KMS-11 (cell line): ENCODE data around the gene PLCH1.

Source experiments
- H2AFZ ChIP-seq: fragments of 200-600 bp; sonication (generic); 2 replicates; pipeline ENCODE4 v1.6.1; 2016; ENCODE audit warnings: antibody characterized with exemption, mixed run types, low read depth
- H3K27ac ChIP-seq: fragments of 200-600 bp; sonication (generic); 2 replicates; pipeline ENCODE4 v1.6.1; 2016; ENCODE audit warnings: mild to moderate bottlenecking, mixed run types
- H3K27me3 ChIP-seq: fragments of 200-600 bp; sonication (generic); 2 replicates; pipeline ENCODE4 v1.6.1; 2017; ENCODE audit warnings: mild to moderate bottlenecking, low read depth, mixed run types, moderate library complexity; ENCODE audit not compliant: insufficient read depth
- H3K36me3 ChIP-seq: fragments of 200-600 bp; sonication (generic); 2 replicates; pipeline ENCODE4 v1.6.1; 2017; ENCODE audit warnings: mild to moderate bottlenecking, mixed run types; ENCODE audit not compliant: insufficient read depth
- H3K4me1 ChIP-seq: fragments of 200-600 bp; sonication (generic); 2 replicates; pipeline ENCODE4 v1.6.1; 2016; ENCODE audit warnings: mild to moderate bottlenecking, low read depth, mixed run types; ENCODE audit not compliant: poor library complexity, severe bottlenecking
- H3K4me2 ChIP-seq: fragments of 200-600 bp; sonication (generic); 2 replicates; pipeline ENCODE4 v1.7.0; 2016; ENCODE audit warnings: mild to moderate bottlenecking, mixed run types
- H3K4me3 ChIP-seq: fragments of 200-600 bp; sonication (generic); IDR thresholded peaks from 2 replicates; pipeline ENCODE4 v1.6.1; 2017; ENCODE audit warnings: low read depth, low read length, mixed read lengths; ENCODE audit not compliant: insufficient read depth
- H3K79me2 ChIP-seq: fragments of 200-600 bp; sonication (generic); 2 replicates; pipeline ENCODE4 v1.6.1; 2016; ENCODE audit warnings: low read depth, mixed run types; ENCODE audit not compliant: insufficient read depth
- H3K9ac ChIP-seq: fragments of 200-600 bp; sonication (generic); 2 replicates; pipeline ENCODE4 v1.6.1; 2016; ENCODE audit warnings: mild to moderate bottlenecking, mixed run types
- H4K20me1 ChIP-seq: fragments of 200-600 bp; sonication (generic); 2 replicates; pipeline ENCODE4 v1.6.1; 2016; ENCODE audit warnings: mild to moderate bottlenecking, mixed run types; ENCODE audit not compliant: insufficient read depth
- TF ChIP-seq, protein P1 (sequence below): fragments of 200-600 bp; sonication (generic); conservative IDR thresholded peaks from 2 replicates; pipeline ENCODE4 v1.6.1; 2017; ENCODE audit warnings: low read depth, mild to moderate bottlenecking, antibody characterized with exemption, low read length, moderate library complexity, mixed read lengths

Gene PLCH1

DNA sequence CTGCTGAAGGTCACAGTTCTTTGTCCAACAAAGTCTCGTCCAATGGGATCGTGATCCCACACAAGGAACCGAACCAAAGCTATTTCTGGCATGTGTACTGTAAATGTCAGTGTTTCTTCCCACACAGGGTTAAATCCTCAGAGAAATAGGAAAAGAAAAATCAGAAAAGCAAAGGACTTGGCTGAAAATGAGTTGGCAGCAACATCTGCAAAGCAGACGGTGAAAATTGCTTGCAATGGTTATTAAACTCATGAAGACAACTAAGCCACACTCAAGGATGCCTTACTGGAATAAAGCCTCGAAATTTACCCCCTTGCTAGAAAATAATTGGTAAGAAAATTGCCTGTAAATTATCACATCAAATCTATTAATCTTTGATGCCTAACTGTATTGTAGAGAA lies 256.2 kb downstream of the PLCH1 start:
- Histone ChIP-seq H3K9ac (no peak overlapping the region), H3K27me3 (no peaks in the 10 kb centered on the region), H3K4me1 (no peaks in the 10 kb centered on the region), H3K79me2 (no peaks in the 10 kb centered on the region), H3K4me3 (no peak overlapping the region), H3K27ac (no peak overlapping the region), H3K36me3 (no peaks in the 10 kb centered on the region), H4K20me1 (no peaks in the 10 kb centered on the region), H2AFZ (no peak overlapping the region), H3K4me2 (no peak overlapping the region)
- TF ChIP-seq, protein P1, sequence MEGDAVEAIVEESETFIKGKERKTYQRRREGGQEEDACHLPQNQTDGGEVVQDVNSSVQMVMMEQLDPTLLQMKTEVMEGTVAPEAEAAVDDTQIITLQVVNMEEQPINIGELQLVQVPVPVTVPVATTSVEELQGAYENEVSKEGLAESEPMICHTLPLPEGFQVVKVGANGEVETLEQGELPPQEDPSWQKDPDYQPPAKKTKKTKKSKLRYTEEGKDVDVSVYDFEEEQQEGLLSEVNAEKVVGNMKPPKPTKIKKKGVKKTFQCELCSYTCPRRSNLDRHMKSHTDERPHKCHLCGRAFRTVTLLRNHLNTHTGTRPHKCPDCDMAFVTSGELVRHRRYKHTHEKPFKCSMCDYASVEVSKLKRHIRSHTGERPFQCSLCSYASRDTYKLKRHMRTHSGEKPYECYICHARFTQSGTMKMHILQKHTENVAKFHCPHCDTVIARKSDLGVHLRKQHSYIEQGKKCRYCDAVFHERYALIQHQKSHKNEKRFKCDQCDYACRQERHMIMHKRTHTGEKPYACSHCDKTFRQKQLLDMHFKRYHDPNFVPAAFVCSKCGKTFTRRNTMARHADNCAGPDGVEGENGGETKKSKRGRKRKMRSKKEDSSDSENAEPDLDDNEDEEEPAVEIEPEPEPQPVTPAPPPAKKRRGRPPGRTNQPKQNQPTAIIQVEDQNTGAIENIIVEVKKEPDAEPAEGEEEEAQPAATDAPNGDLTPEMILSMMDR = no peak

DNA sequence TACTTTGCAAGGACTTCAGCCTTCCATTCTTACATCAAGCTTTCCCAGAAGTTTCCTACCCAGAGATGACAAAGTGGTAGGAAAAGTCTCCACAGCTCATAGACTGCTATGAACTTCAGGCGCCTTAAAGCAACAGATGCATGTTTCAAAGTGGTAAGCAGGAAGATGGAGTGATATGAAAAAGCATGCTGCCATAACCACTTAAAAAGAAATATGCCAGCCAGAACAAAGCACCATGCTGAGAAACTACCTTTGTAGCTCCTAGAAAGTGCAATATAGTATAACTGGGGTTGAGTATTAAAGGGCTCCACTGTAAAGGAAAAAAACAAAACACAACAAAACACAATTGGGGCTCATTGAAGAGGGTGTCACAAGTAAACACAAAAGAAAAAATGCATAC lies 259.0 kb downstream of the PLCH1 start:
- Histone ChIP-seq H4K20me1 (no peaks in the 10 kb centered on the region), H2AFZ (no peak overlapping the region), H3K4me3 (no peak overlapping the region), H3K4me1 (no peaks in the 10 kb centered on the region), H3K27me3 (no peaks in the 10 kb centered on the region), H3K79me2 (no peaks in the 10 kb centered on the region), H3K27ac (no peak overlapping the region), H3K4me2 (no peak overlapping the region), H3K36me3 (no peaks in the 10 kb centered on the region), H3K9ac (no peak overlapping the region)
- TF ChIP-seq, protein P1 = no peak

- TF ChIP-seq, protein P1 = no peak
- no peak overlapping the region for H3K4me2 ChIP-seq
- no peak overlapping the region for H3K27ac ChIP-seq
- no peak overlapping the region for H3K9ac ChIP-seq
- H3K4me3 ChIP-seq = no peak overlapping the region
- H4K20me1 ChIP-seq = no peaks in the 10 kb centered on the region
- no peak overlapping the region for H2AFZ ChIP-seq
- H3K36me3 ChIP-seq = no peaks in the 10 kb centered on the region
- H3K4me1 ChIP-seq = no peaks in the 10 kb centered on the region
- H3K27me3 ChIP-seq = no peaks in the 10 kb centered on the region
- H3K79me2 ChIP-seq = no peaks in the 10 kb centered on the region
These were observed 263.3 kb downstream of the PLCH1 start for GRCh38 chr3:155481591-155481990.

GRCh38 chr3:155481089-155481488 lies 263.8 kb downstream of the PLCH1 start:
- no peak overlapping the region for H3K9ac ChIP-seq
- no peaks in the 10 kb centered on the region for H4K20me1 ChIP-seq
- H3K36me3 ChIP-seq = no peaks in the 10 kb centered on the region
- H3K79me2 ChIP-seq = no peaks in the 10 kb centered on the region
- H3K4me3 ChIP-seq = no peak overlapping the region
- H3K27me3 ChIP-seq = no peaks in the 10 kb centered on the region
- no peak overlapping the region for H2AFZ ChIP-seq
- TF ChIP-seq, protein P1 = no peak
- H3K27ac ChIP-seq = no peak overlapping the region
- no peak overlapping the region for H3K4me2 ChIP-seq
- H3K4me1 ChIP-seq = no peaks in the 10 kb centered on the region

- Histone ChIP-seq H3K4me1 (no peaks in the 10 kb centered on the region), H2AFZ (no peak overlapping the region), H3K27ac (no peak overlapping the region), H3K27me3 (no peaks in the 10 kb centered on the region), H3K36me3 (no peaks in the 10 kb centered on the region), H3K79me2 (no peaks in the 10 kb centered on the region), H3K9ac (no peak overlapping the region), H3K4me3 (no peak overlapping the region), H4K20me1 (no peaks in the 10 kb centered on the region), H3K4me2 (no peak overlapping the region)
- TF ChIP-seq, protein P1 = no peak
These were observed 279.2 kb downstream of the PLCH1 start for GRCh38 chr3:155465664-155466063.
